Myometrial cell (primary cell): ENCODE data around the gene PARD3. TPM values are rescaled to one million over a fixed set of nuclear protein-coding genes. Genes with fewer than 3 reads are reported as not detected.

Experiments used
- total RNA-seq: library from RNA; depleted of rRNA; stranded (reverse); fragments of >200 nt; gene quantifications from 2 replicates; pipeline ENCODE4 v1.2.3, GENCODE V29; 2015

The PARD3 gene
- total RNA-seq = 23.4 and 33.5 TPM in 2 replicates

GRCh38 chr10:34815185-34816084 lies at the start of gene PARD3:
PARD3 (minus strand) TSS chr10:34815296; CDS start chr10:34814995, 301 bp downstream.

